Osteoblast (primary cell): ENCODE measurements around the gene MLF2. TPM values are rescaled to one million over a fixed set of nuclear protein-coding genes. Genes with fewer than 3 reads are reported as not detected.

Experiments
- DNase-seq: peaks from one replicate; pipeline ENCODE4 v3.0.0; 2011; ENCODE audit warnings: low spot score, mixed read lengths; ENCODE audit not compliant: insufficient read length; ENCODE audit errors: missing footprints
- H2AFZ ChIP-seq: 2 replicates; pipeline ENCODE4 v1.6.0; 2011; ENCODE audit warnings: mild to moderate bottlenecking, low read length
- H3K27ac ChIP-seq: 2 replicates; pipeline ENCODE4 v1.5.1; 2011; ENCODE audit warnings: mild to moderate bottlenecking, low read depth, low read length, moderate library complexity
- H3K27me3 ChIP-seq: 2 replicates; pipeline ENCODE4 v1.6.0; 2012; ENCODE audit warnings: mild to moderate bottlenecking, control low read depth, inconsistent platforms, low read length, moderate library complexity; ENCODE audit not compliant: insufficient read depth
- H3K36me3 ChIP-seq: 2 replicates; pipeline ENCODE4 v1.5.1; 2011; ENCODE audit warnings: mild to moderate bottlenecking, low read length, control low read depth, moderate library complexity; ENCODE audit not compliant: insufficient read depth
- H3K4me1 ChIP-seq: 2 replicates; pipeline ENCODE4 v1.5.1; 2011; ENCODE audit warnings: mild to moderate bottlenecking, low read length, control low read depth, moderate library complexity; ENCODE audit not compliant: insufficient read depth
- H3K4me2 ChIP-seq: 2 replicates; pipeline ENCODE4 v1.6.0; 2011; ENCODE audit warnings: mild to moderate bottlenecking, low read length; ENCODE audit not compliant: insufficient read depth
- H3K4me3 ChIP-seq: fragments of 200-600 bp; sonication (generic); 3 replicates; pipeline ENCODE4 v1.5.1; 2012; ENCODE audit warnings: mild to moderate bottlenecking, low read length, inconsistent platforms; ENCODE audit not compliant: insufficient read depth
- H3K79me2 ChIP-seq: 2 replicates; pipeline ENCODE4 v1.6.0; 2012; ENCODE audit warnings: mild to moderate bottlenecking, low read length, control low read depth, inconsistent platforms; ENCODE audit not compliant: insufficient read depth
- H3K9me3 ChIP-seq: 2 replicates; pipeline ENCODE4 v1.5.1; 2011; ENCODE audit warnings: low read depth, low read length, control low read depth
- H4K20me1 ChIP-seq: 2 replicates; pipeline ENCODE4 v1.6.0; 2012; ENCODE audit warnings: mild to moderate bottlenecking, low read length, control low read depth; ENCODE audit not compliant: insufficient read depth
- CTCF ChIP-seq: IDR thresholded peaks from 2 replicates; pipeline ENCODE4 v1.5.1; 2011; ENCODE audit warnings: mild to moderate bottlenecking, low read depth, low read length, moderate library complexity; ENCODE audit errors: extremely low read depth
- total RNA-seq: library from RNA; depleted of rRNA; stranded (reverse); fragments of >200 nt; gene quantifications from 2 replicates; pipeline ENCODE4 v1.2.3, GENCODE V29; 2012

MLF2 gene
- total RNA-seq, 1 donor = 138 TPM

- no peak for TF ChIP-seq CTCF
- Histone ChIP-seq H3K4me2 (no peak overlapping the region), H3K9me3 (no peaks in the 10 kb centered on the region), H3K79me2 (no peaks in the 10 kb centered on the region), H3K27ac (no peak overlapping the region), H3K4me3 (no peak overlapping the region), H3K36me3 (no peaks in the 10 kb centered on the region), H3K27me3 (no peaks in the 10 kb centered on the region), H4K20me1 (no peaks in the 10 kb centered on the region), H2AFZ (no peak overlapping the region), H3K4me1 (peaks cover 10% of the 10 kb centered on the region)
- peak; percentile 21 for DNase-seq
Measured at GRCh38 chr12:6780573-6780972, 27.6 kb upstream of the MLF2 start.

GRCh38 chr12:6779708-6780432, 26.9 kb upstream of the MLF2 start:
- Histone ChIP-seq H3K27me3 (no peaks in the 10 kb centered on the region), H2AFZ (no peak overlapping the region), H3K79me2 (no peaks in the 10 kb centered on the region), H3K36me3 (no peaks in the 10 kb centered on the region), H3K4me1 (peaks cover 10% of the 10 kb centered on the region), H3K4me3 (no peak overlapping the region), H3K27ac (no peak overlapping the region), H3K4me2 (no peak overlapping the region), H4K20me1 (no peaks in the 10 kb centered on the region), H3K9me3 (no peaks in the 10 kb centered on the region)
- DNase-seq = peak; percentile 43
- no peak for TF ChIP-seq CTCF

- H3K27me3 ChIP-seq = no peaks in the 10 kb centered on the region
- H3K36me3 ChIP-seq = no peaks in the 10 kb centered on the region
- H3K79me2 ChIP-seq = no peaks in the 10 kb centered on the region
- H4K20me1 ChIP-seq = no peaks in the 10 kb centered on the region
- no peak overlapping the region for H3K27ac ChIP-seq
- H3K4me2 ChIP-seq = peak overlapping the region; percentile 66
- peak overlapping the region; percentile 67 for H3K4me3 ChIP-seq
- peak; percentile 90 for TF ChIP-seq CTCF
- DNase-seq = peak; percentile 99
- peaks cover 6% of the 10 kb centered on the region for H3K4me1 ChIP-seq
- no peaks in the 10 kb centered on the region for H3K9me3 ChIP-seq
- H2AFZ ChIP-seq = peak overlapping the region; percentile 37
Measured at GRCh38 chr12:6778574-6779550, 25.9 kb upstream of the MLF2 start.

- H3K27me3 ChIP-seq = no peaks in the 10 kb centered on the region
- H3K79me2 ChIP-seq = no peaks in the 10 kb centered on the region
- DNase-seq = peak; percentile 90
- H3K4me3 ChIP-seq = peak overlapping the region; percentile 67
- no peaks in the 10 kb centered on the region for H4K20me1 ChIP-seq
- H2AFZ ChIP-seq = peak overlapping the region; percentile 21
- H3K27ac ChIP-seq = no peak overlapping the region
- H3K4me1 ChIP-seq = peaks cover 6% of the 10 kb centered on the region
- no peak for TF ChIP-seq CTCF
- H3K9me3 ChIP-seq = no peaks in the 10 kb centered on the region
- peak overlapping the region; percentile 66 for H3K4me2 ChIP-seq
- no peaks in the 10 kb centered on the region for H3K36me3 ChIP-seq
Measured at GRCh38 chr12:6778217-6778573, 25.3 kb upstream of the MLF2 start.
